Vagina (tissue), 2 donors: ENCODE results near the gene GDF7.
"Not testable (repeated sequence)": the region's sequence is repeated elsewhere in the genome, so short reads cannot be mapped to it uniquely, and the experiment has no call there.

Source experiments
- POLR2A ChIP-seq, 2 donors: fragments of 450-650 bp; IDR thresholded peaks; one replicate each; pipeline ENCODE4 v1.6.1; 2017; ENCODE audit warnings: antibody characterized with exemption in 2 of 2, mild to moderate bottlenecking in 2 of 2, moderate library complexity in 2 of 2
- POLR2AphosphoS5 ChIP-seq, 2 donors: sonication (generic); formaldehyde crosslinking; IDR thresholded peaks; one replicate each; pipeline ENCODE4 v1.9.0; 2017; ENCODE audit warnings: antibody characterized with exemption in 2 of 2, mild to moderate bottlenecking in 2 of 2, low read depth in 1 of 2; ENCODE audit not compliant: insufficient read depth in 1 of 2
- TF ChIP-seq, protein P1 (sequence below), 3 experiments: fragments of 450-650 bp in 2 of 3; fragments of 200-600 bp in 1 of 3; sonication (generic) in 1 of 3; IDR thresholded peaks; one replicate each; pipeline ENCODE4 v1.5.1; 2017 to 2019; ENCODE audit warnings: antibody characterized with exemption in 3 of 3, mild to moderate bottlenecking in 2 of 3, moderate library complexity in 2 of 3

- TF ChIP-seq, protein P1, sequence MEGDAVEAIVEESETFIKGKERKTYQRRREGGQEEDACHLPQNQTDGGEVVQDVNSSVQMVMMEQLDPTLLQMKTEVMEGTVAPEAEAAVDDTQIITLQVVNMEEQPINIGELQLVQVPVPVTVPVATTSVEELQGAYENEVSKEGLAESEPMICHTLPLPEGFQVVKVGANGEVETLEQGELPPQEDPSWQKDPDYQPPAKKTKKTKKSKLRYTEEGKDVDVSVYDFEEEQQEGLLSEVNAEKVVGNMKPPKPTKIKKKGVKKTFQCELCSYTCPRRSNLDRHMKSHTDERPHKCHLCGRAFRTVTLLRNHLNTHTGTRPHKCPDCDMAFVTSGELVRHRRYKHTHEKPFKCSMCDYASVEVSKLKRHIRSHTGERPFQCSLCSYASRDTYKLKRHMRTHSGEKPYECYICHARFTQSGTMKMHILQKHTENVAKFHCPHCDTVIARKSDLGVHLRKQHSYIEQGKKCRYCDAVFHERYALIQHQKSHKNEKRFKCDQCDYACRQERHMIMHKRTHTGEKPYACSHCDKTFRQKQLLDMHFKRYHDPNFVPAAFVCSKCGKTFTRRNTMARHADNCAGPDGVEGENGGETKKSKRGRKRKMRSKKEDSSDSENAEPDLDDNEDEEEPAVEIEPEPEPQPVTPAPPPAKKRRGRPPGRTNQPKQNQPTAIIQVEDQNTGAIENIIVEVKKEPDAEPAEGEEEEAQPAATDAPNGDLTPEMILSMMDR (IDR thresholded peaks at IDR 0.05) = not testable (repeated sequence)
- TF ChIP-seq POLR2AphosphoS5 (IDR thresholded peaks at IDR 0.05; ENCODE audit: insufficient read depth in 1 of 2, low read depth in 1 of 2); POLR2A (IDR thresholded peaks at IDR 0.05): not testable (repeated sequence)
These were observed 46.6 kb downstream of the GDF7 start for GRCh38 chr2:20713585-20713984.
